ENCODE results near the gene MOV10L1.

GRCh38 chr22:50148166-50148500, 58.3 kb downstream of the MOV10L1 start:
- TF ChIP-seq MAX (IDR thresholded peaks at IDR 0.05) (no peak), CEBPB (IDR thresholded peaks at IDR 0.05) (no peak), CREB1 (IDR thresholded peaks at IDR 0.05; ENCODE audit: low read depth) (no peak), ZBTB7A (IDR thresholded peaks at IDR 0.05; ENCODE audit: low read depth) (no peak), TEAD4 (IDR thresholded peaks at IDR 0.05) (no peak), YY1 (IDR thresholded peaks at IDR 0.05; ENCODE audit: low read depth) (no peak), TAF1 (IDR thresholded peaks at IDR 0.05; ENCODE audit: low read depth) (no peak), RAD21 (IDR thresholded peaks at IDR 0.05; ENCODE audit: low read depth) (no peak), EGR1 (IDR thresholded peaks at IDR 0.05) (no peak), FOXM1 (IDR thresholded peaks at IDR 0.05; ENCODE audit: borderline replicate concordance, low read depth) (no peak), USF1 (IDR thresholded peaks at IDR 0.05) (no peak), EP300 (IDR thresholded peaks at IDR 0.05; ENCODE audit: borderline replicate concordance) (no peak), TCF12 (IDR thresholded peaks at IDR 0.05; ENCODE audit: low read depth) (no peak)
- TF ChIP-seq, protein P1, sequence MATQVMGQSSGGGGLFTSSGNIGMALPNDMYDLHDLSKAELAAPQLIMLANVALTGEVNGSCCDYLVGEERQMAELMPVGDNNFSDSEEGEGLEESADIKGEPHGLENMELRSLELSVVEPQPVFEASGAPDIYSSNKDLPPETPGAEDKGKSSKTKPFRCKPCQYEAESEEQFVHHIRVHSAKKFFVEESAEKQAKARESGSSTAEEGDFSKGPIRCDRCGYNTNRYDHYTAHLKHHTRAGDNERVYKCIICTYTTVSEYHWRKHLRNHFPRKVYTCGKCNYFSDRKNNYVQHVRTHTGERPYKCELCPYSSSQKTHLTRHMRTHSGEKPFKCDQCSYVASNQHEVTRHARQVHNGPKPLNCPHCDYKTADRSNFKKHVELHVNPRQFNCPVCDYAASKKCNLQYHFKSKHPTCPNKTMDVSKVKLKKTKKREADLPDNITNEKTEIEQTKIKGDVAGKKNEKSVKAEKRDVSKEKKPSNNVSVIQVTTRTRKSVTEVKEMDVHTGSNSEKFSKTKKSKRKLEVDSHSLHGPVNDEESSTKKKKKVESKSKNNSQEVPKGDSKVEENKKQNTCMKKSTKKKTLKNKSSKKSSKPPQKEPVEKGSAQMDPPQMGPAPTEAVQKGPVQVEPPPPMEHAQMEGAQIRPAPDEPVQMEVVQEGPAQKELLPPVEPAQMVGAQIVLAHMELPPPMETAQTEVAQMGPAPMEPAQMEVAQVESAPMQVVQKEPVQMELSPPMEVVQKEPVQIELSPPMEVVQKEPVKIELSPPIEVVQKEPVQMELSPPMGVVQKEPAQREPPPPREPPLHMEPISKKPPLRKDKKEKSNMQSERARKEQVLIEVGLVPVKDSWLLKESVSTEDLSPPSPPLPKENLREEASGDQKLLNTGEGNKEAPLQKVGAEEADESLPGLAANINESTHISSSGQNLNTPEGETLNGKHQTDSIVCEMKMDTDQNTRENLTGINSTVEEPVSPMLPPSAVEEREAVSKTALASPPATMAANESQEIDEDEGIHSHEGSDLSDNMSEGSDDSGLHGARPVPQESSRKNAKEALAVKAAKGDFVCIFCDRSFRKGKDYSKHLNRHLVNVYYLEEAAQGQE (IDR thresholded peaks at IDR 0.05; ENCODE audit: low read depth) = no peak
